PC-9 (cell line): ENCODE data around the gene SCO1.

ENCODE experiments used
- CTCF ChIP-seq: fragments of 200-600 bp; sonication (generic); conservative IDR thresholded peaks from 2 replicates; pipeline ENCODE4 v1.6.1; 2017; ENCODE audit warnings: mixed run types, antibody characterized with exemption, mild to moderate bottlenecking, moderate library complexity
- EZH2 ChIP-seq: fragments of 200-600 bp; sonication (generic); IDR thresholded peaks from 2 replicates; pipeline ENCODE4 v1.8.0; 2017; ENCODE audit warnings: antibody characterized with exemption, low read depth

DNA sequence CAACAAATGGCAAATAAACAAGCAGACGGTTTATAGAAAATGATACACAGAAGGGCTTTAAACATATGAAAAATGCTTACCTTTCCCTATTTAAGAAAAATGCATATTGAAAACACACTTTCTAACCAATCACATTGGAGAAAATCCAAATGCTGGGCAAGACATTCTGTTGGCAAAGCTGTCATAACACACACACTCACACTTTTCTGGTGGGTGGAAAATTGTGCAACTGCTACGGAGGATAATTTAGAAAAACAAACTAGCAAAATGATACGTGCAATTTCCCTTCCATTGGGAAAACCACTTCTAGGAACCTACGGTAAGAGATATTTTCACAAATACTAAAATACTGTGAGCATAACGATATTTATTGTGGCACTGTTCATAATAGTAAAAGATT, 30.4 kb downstream of the SCO1 start:
- TF ChIP-seq EZH2 (no peak), CTCF (no peak)
